Osteocyte (in vitro differentiated cells): ENCODE data around the gene URM1. TPM values are rescaled to one million over a fixed set of nuclear protein-coding genes. Genes with fewer than 3 reads are reported as not detected.
A peak's percentile ranks its signal among the peaks of the same experiment; 100 is the strongest.

Experiments
- DNase-seq: peaks from one replicate; pipeline ENCODE4 v3.0.0; 2021; ENCODE audit warnings: mixed read lengths; ENCODE audit not compliant: unreplicated experiment; ENCODE audit errors: extremely low spot score
- H3K27ac Mint-ChIP-seq: one replicate; pipeline ENCODE4 v1.8.0; 2021; ENCODE audit warnings: mild to moderate bottlenecking, mixed read lengths; ENCODE audit not compliant: unreplicated experiment
- H3K27me3 Mint-ChIP-seq: one replicate; pipeline ENCODE4 v1.8.0; 2021; ENCODE audit warnings: mixed read lengths; ENCODE audit not compliant: unreplicated experiment
- H3K36me3 Mint-ChIP-seq: one replicate; pipeline ENCODE4 v1.8.0; 2021; ENCODE audit warnings: mixed read lengths; ENCODE audit not compliant: unreplicated experiment
- H3K4me1 Mint-ChIP-seq: one replicate; pipeline ENCODE4 v1.8.0; 2021; ENCODE audit warnings: mixed read lengths; ENCODE audit not compliant: unreplicated experiment
- H3K4me3 Mint-ChIP-seq: one replicate; pipeline ENCODE4 v1.8.0; 2021; ENCODE audit warnings: mild to moderate bottlenecking, moderate library complexity, mixed read lengths; ENCODE audit not compliant: unreplicated experiment
- H3K9me3 Mint-ChIP-seq: one replicate; pipeline ENCODE4 v1.8.0; 2021; ENCODE audit warnings: mixed read lengths; ENCODE audit not compliant: unreplicated experiment
- CTCF ChIP-seq: fragments of 200-600 bp; sonication (generic); IDR thresholded peaks from 2 replicates; pipeline ENCODE4 v1.5.0; 2021; ENCODE audit warnings: antibody characterized with exemption, mild to moderate bottlenecking, moderate library complexity
- total RNA-seq: library from RNA; stranded (reverse); gene quantifications from 2 replicates; pipeline ENCODE4 v1.2.1, GENCODE V29; 2021

Gene URM1
- total RNA-seq, 1 donor from 2014 or later: 62.0 TPM

GRCh38 chr9:128349772-128350171, 21.4 kb upstream of the URM1 start:
- no peaks in the 10 kb centered on the region for H3K9me3 Mint-ChIP-seq
- H3K4me1 Mint-ChIP-seq: no peaks in the 10 kb centered on the region
- H3K27me3 Mint-ChIP-seq: no peaks in the 10 kb centered on the region
- H3K36me3 Mint-ChIP-seq: peaks cover 22% of the 10 kb centered on the region
- DNase-seq: no peak
- H3K4me3 Mint-ChIP-seq: no peak overlapping the region
- TF ChIP-seq CTCF: no peak
- no peak overlapping the region for H3K27ac Mint-ChIP-seq

DNA sequence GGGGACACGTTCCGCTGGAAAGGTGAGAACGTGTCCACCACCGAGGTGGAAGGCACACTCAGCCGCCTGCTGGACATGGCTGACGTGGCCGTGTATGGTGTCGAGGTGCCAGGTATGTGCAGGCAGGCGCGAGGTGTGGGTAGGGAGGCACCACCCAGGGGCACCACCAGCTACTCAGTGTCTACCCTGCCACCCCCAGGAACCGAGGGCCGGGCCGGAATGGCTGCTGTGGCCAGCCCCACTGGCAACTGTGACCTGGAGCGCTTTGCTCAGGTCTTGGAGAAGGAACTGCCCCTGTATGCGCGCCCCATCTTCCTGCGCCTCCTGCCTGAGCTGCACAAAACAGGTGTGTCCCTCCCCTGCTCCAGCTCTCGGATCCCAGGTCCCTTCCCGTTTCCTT, 15.7 kb upstream of the URM1 start:
- Mint-ChIP-seq H3K36me3 (peaks cover 20% of the 10 kb centered on the region), H3K27ac (no peak overlapping the region), H3K27me3 (no peaks in the 10 kb centered on the region), H3K9me3 (no peaks in the 10 kb centered on the region), H3K4me1 (no peaks in the 10 kb centered on the region), H3K4me3 (no peak overlapping the region)
- no peak for TF ChIP-seq CTCF
- DNase-seq: no peak

- Mint-ChIP-seq H3K36me3 (peaks cover 12% of the 10 kb centered on the region), H3K9me3 (no peaks in the 10 kb centered on the region), H3K27ac (no peak overlapping the region), H3K27me3 (no peaks in the 10 kb centered on the region), H3K4me3 (no peak overlapping the region), H3K4me1 (peaks cover 15% of the 10 kb centered on the region)
- no peak for DNase-seq
- TF ChIP-seq CTCF: no peak
Measured at GRCh38 chr9:128358090-128358489, 13.1 kb upstream of the URM1 start.

DNA sequence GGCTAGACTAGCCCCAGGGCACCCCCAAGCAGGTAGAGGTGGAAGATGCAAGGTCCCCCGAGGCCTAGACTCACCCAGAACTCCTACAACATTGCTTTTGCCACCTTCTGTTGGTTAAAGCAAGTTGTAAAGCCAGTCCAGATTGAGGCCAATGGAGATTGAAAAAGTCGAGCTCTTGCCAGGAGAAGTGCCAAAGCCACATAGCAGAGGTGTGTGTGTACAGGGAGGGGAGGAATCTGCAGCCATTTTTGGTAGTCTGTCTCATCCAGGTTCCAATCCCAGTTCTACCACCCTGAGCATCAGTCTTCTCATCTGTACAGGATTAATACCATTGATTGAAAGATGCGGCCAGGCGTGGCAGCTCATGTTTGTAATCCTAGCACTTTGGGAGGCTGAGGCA, 12.3 kb upstream of the URM1 start:
- peaks cover 12% of the 10 kb centered on the region for H3K36me3 Mint-ChIP-seq
- DNase-seq: no peak
- H3K27me3 Mint-ChIP-seq: no peaks in the 10 kb centered on the region
- TF ChIP-seq CTCF: no peak
- no peaks in the 10 kb centered on the region for H3K9me3 Mint-ChIP-seq
- H3K4me1 Mint-ChIP-seq: peaks cover 15% of the 10 kb centered on the region
- no peak overlapping the region for H3K4me3 Mint-ChIP-seq
- no peak overlapping the region for H3K27ac Mint-ChIP-seq

GRCh38 chr9:128360826-128361225, 10.3 kb upstream of the URM1 start:
- TF ChIP-seq CTCF: no peak
- Mint-ChIP-seq H3K4me1 (peaks cover 27% of the 10 kb centered on the region), H3K36me3 (peaks cover 6% of the 10 kb centered on the region), H3K9me3 (no peaks in the 10 kb centered on the region), H3K27me3 (no peaks in the 10 kb centered on the region), H3K4me3 (no peak overlapping the region), H3K27ac (peak overlapping the region; percentile 57)
- DNase-seq: no peak
